GM23338 (cell line): ENCODE results near the gene SOX9. TPM values are rescaled to one million over a fixed set of nuclear protein-coding genes. Genes with fewer than 3 reads are reported as not detected.

Experiments
- ATAC-seq: fragments of 200-7000 bp; cut with Tn5 transposase; 3 replicates; pipeline ENCODE4 v1.9.1; 2020
- DNase-seq: peaks from one replicate; pipeline ENCODE4 v3.0.0-alpha.2; 2015; ENCODE audit warnings: low spot score
- H2AFZ ChIP-seq: fragments of 200-600 bp; sonication (generic); 2 replicates; pipeline ENCODE4 v1.8.0; 2016; ENCODE audit warnings: antibody characterized with exemption, mild to moderate bottlenecking, moderate library complexity
- H3F3A ChIP-seq: fragments of 200-600 bp; sonication (generic); replicated peaks from 2 replicates; pipeline ENCODE4 v1.8.0; 2017; ENCODE audit warnings: antibody characterized with exemption, mixed run types, low read depth
- H3K27ac ChIP-seq: fragments of 200-600 bp; sonication (generic); 2 replicates; pipeline ENCODE4 v1.6.1; 2016; ENCODE audit warnings: low read depth
- H3K27me3 ChIP-seq: fragments of 200-600 bp; sonication (generic); 2 replicates; pipeline ENCODE4 v1.8.0; 2016; ENCODE audit warnings: mild to moderate bottlenecking, mixed run types, moderate library complexity; ENCODE audit not compliant: insufficient read depth
- H3K36me3 ChIP-seq: fragments of 200-600 bp; sonication (generic); 2 replicates; pipeline ENCODE4 v1.8.0; 2016; ENCODE audit warnings: mild to moderate bottlenecking; ENCODE audit not compliant: insufficient read depth
- H3K4me1 ChIP-seq: fragments of 200-600 bp; sonication (generic); 2 replicates; pipeline ENCODE4 v1.8.0; 2016; ENCODE audit warnings: mild to moderate bottlenecking, moderate library complexity; ENCODE audit not compliant: insufficient read depth
- H3K4me2 ChIP-seq: fragments of 200-600 bp; sonication (generic); 2 replicates; pipeline ENCODE4 v1.7.1; 2017; ENCODE audit warnings: mixed run types
- H3K4me3 ChIP-seq: fragments of 200-600 bp; sonication (generic); 2 replicates; pipeline ENCODE4 v1.6.1; 2016; ENCODE audit warnings: mixed run types
- H3K79me2 ChIP-seq: fragments of 200-600 bp; sonication (generic); replicated peaks from 2 replicates; pipeline ENCODE4 v1.8.0; 2017; ENCODE audit warnings: mild to moderate bottlenecking; ENCODE audit not compliant: insufficient read depth
- H3K9me2 ChIP-seq: fragments of 200-600 bp; sonication (generic); 2 replicates; pipeline ENCODE4 v1.8.0; 2017; ENCODE audit not compliant: insufficient read depth
- H4K20me1 ChIP-seq: fragments of 200-600 bp; sonication (generic); replicated peaks from 2 replicates; pipeline ENCODE4 v1.8.0; 2017; ENCODE audit warnings: mild to moderate bottlenecking; ENCODE audit not compliant: insufficient read depth
- H3K27ac Mint-ChIP-seq: 2 replicates; pipeline ENCODE4 v1.8.0; 2020; ENCODE audit warnings: inconsistent platforms, mild to moderate bottlenecking, moderate library complexity, mixed read lengths
- H3K27me3 Mint-ChIP-seq: 3 replicates; pipeline ENCODE4 v1.8.0; 2022; ENCODE audit warnings: low read depth, mild to moderate bottlenecking, moderate library complexity, mixed read lengths, inconsistent platforms; ENCODE audit not compliant: insufficient read depth, poor library complexity
- H3K36me3 Mint-ChIP-seq: 3 replicates; pipeline ENCODE4 v1.8.0; 2021; ENCODE audit warnings: low read depth, mild to moderate bottlenecking, inconsistent platforms, moderate library complexity, mixed read lengths
- H3K4me1 Mint-ChIP-seq: 3 replicates; pipeline ENCODE4 v1.8.0; 2020; ENCODE audit warnings: mild to moderate bottlenecking, inconsistent platforms, mixed read lengths
- H3K4me3 Mint-ChIP-seq: 3 replicates; pipeline ENCODE4 v1.8.0; 2021; ENCODE audit warnings: moderate library complexity, mild to moderate bottlenecking, inconsistent platforms, mixed read lengths
- H3K9me3 Mint-ChIP-seq: 3 replicates; pipeline ENCODE4 v1.8.0; 2020; ENCODE audit warnings: moderate library complexity, mild to moderate bottlenecking, inconsistent platforms, mixed read lengths
- CTCF ChIP-seq, 2 experiments: fragments of 200-600 bp in 1 of 2; sonication (generic) in 1 of 2; conservative IDR thresholded peaks; 2 replicates each; pipeline versions ENCODE4 v1.5.1 to v1.6.1; 2016 to 2017; ENCODE audit warnings: antibody characterized with exemption in 2 of 2, low read depth in 2 of 2, mild to moderate bottlenecking in 2 of 2, moderate library complexity in 1 of 2
- ZNF462 ChIP-seq: fragments of 250-450 bp; sonication (Bioruptor Pico); IDR thresholded peaks from 2 replicates; pipeline ENCODE4 v1.5.0; 2020; ENCODE audit warnings: mild to moderate bottlenecking, moderate library complexity
- polyA plus RNA-seq: library from polyadenylated mRNA; unstranded; fragments of >200 nt; fragmentation: Nextera tagmentation; extraction: Ambion mirVana; gene quantifications from 2 replicates; pipeline ENCODE4 v1.2.1, GENCODE V29; 2016
- total RNA-seq: library from RNA; depleted of rRNA; stranded (reverse); fragments of >200 nt; shearing (Covaris generic); gene quantifications from 2 replicates; pipeline ENCODE4 v1.2.3, GENCODE V29; 2014

SOX9 gene
- total and polyA plus RNA-seq, 2 experiments from 2014 or later, result 4.4 TPM

GRCh38 chr17:72107100-72107499 is 13.7 kb upstream of the SOX9 start:
- Histone ChIP-seq H3K36me3 (no peaks in the 10 kb centered on the region), H3K4me3 (no peak overlapping the region), H3K9me2 (peaks cover 6% of the 10 kb centered on the region; the same call in 1 of the 2 replicates), H3K27me3 (no peaks in the 10 kb centered on the region), H3K79me2 (no peaks in the 10 kb centered on the region), H3K4me2 (peak overlapping the region; percentile 5), H3K27ac (no peak overlapping the region), H4K20me1 (no peaks in the 10 kb centered on the region), H3K4me1 (peaks cover 55% of the 10 kb centered on the region), H2AFZ (no peak overlapping the region), H3F3A (no peaks in the 10 kb centered on the region)
- peaks cover 61% of the 10 kb centered on the region for H3K4me1 Mint-ChIP-seq
- no peaks in the 10 kb centered on the region; the same call in 2 of the 3 replicates for H3K36me3 Mint-ChIP-seq
- H3K27ac Mint-ChIP-seq, result no peak overlapping the region
- H3K4me3 Mint-ChIP-seq, result no peak overlapping the region
- TF ChIP-seq CTCF (conservative IDR thresholded peaks at IDR 0.05; ENCODE audit: low read depth in 2 of 2) (no peak), ZNF462 (CRISPR knock-in tag) (peak; percentile 31; the same call in 1 of the 2 replicates)
- ATAC-seq (peak; percentile 64), DNase-seq (no peak)
- H3K27me3 Mint-ChIP-seq, result peaks cover 9% of the 10 kb centered on the region
- no peaks in the 10 kb centered on the region; the same call in 2 of the 3 replicates for H3K9me3 Mint-ChIP-seq
